ENCODE measurements around the gene VPS35L. TPM values are rescaled to one million over a fixed set of nuclear protein-coding genes. Genes with fewer than 3 reads are reported as not detected.

Gene VPS35L
- total and polyA plus RNA-seq, 2 donors (not counting 1 experiment from before 2014, with no cell fraction given) = 17.5 to 62.1 TPM

DNA sequence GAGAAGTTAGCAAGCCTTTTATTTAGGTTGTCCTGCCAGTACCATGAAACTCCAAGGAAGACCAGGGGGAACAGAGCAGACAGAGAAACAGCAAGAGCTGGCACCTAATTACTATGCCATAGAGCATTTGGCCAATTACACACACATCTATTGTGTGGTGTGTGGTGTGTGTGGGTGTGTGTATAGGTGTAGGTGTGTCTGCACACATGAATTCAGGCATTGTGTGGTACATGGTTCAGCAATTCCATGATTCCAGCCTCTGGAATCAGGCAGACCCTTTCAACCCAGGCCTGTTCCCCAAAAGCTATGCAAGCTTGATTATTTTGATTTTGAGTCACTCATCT is 188.3 kb downstream of the VPS35L start:
- TF ChIP-seq CTCF (IDR thresholded peaks at IDR 0.05) = no peak
- no peak for TF ChIP-seq EZH2 (IDR thresholded peaks at IDR 0.05; ENCODE audit: borderline replicate concordance, insufficient read depth, low read depth, low read length, poor library complexity, severe bottlenecking)
- no peaks in the 10 kb centered on the region for H3K36me3 ChIP-seq (replicated peaks in 1 of 2; ENCODE audit: control extremely low read depth in 1 of 2, control insufficient read depth in 1 of 2, extremely low read depth in 1 of 2, insufficient read depth in 2 of 2, low read length in 1 of 2)
- no peaks in the 10 kb centered on the region for H3K9me3 Mint-ChIP-seq (ENCODE audit: insufficient read depth)
- no peak overlapping the region for H2AFZ ChIP-seq (ENCODE audit: insufficient read depth, low read depth, low read length, poor library complexity, severe bottlenecking)
- no peak overlapping the region for H3K9ac ChIP-seq (ENCODE audit: low read length)
- H3K4me3 Mint-ChIP-seq = no peak overlapping the region
- H4K20me1 ChIP-seq (ENCODE audit: control insufficient read depth, insufficient read depth, low read length, poor library complexity, severe bottlenecking) = no peaks in the 10 kb centered on the region
- ChIA-PET CTCF (interaction anchor here (0.6 kb wide), 1 partner anchor 514 kb away, joined by 3 read pairs; no protein-coding TSS in a partner anchor), POLR2A (no interaction called here)
- no peak overlapping the region for H3K4me2 ChIP-seq (replicated peaks; ENCODE audit: low read depth, low read length, poor library complexity, severe bottlenecking)
- DNase-seq (no peak), ATAC-seq (ENCODE audit: low read depth) (no peak)
- no peaks in the 10 kb centered on the region for H3K4me1 ChIP-seq (ENCODE audit: control insufficient read depth in 2 of 2, insufficient read depth in 2 of 2, low read length in 2 of 2)
- H3K27me3 Mint-ChIP-seq = no peaks in the 10 kb centered on the region
- H3K9me3 ChIP-seq (ENCODE audit: control extremely low read depth in 1 of 3, control insufficient read depth in 2 of 3, insufficient read depth in 1 of 3, low read length in 2 of 3) = no peaks in the 10 kb centered on the region
- no peak overlapping the region for H3K27ac ChIP-seq (ENCODE audit: low read length in 2 of 2)
- no peaks in the 10 kb centered on the region for H3K79me2 ChIP-seq (ENCODE audit: control insufficient read depth, insufficient read depth, low read length)
- H3K27me3 ChIP-seq (replicated peaks in 1 of 4; ENCODE audit: control extremely low read depth in 1 of 4, control insufficient read depth in 3 of 4, insufficient read depth in 4 of 4, low read length in 3 of 4) = no peaks in the 10 kb centered on the region
- no peak overlapping the region for H3K27ac Mint-ChIP-seq
- no peaks in the 10 kb centered on the region for H3K4me1 Mint-ChIP-seq
- no peak overlapping the region for H3K4me3 ChIP-seq (ENCODE audit: control extremely low read depth in 1 of 5, extremely low read depth in 1 of 5, insufficient read depth in 1 of 5, low read depth in 2 of 5, low read length in 4 of 5)
- intact Hi-C loops (cut with micrococcal nuclease) = no loop called here

GRCh38 chr16:19744670-19745069 is 189.2 kb downstream of the VPS35L start:
- no peaks in the 10 kb centered on the region for H3K4me1 Mint-ChIP-seq
- no peak for DNase-seq
- H3K9me3 Mint-ChIP-seq (ENCODE audit: insufficient read depth) = no peaks in the 10 kb centered on the region
- Histone ChIP-seq H2AFZ (ENCODE audit: insufficient read depth, low read depth, low read length, poor library complexity, severe bottlenecking) (no peak overlapping the region), H3K36me3 (replicated peaks in 1 of 2; ENCODE audit: control extremely low read depth in 1 of 2, control insufficient read depth in 1 of 2, extremely low read depth in 1 of 2, insufficient read depth in 2 of 2, low read length in 1 of 2) (no peaks in the 10 kb centered on the region), H3K4me3 (ENCODE audit: control extremely low read depth in 1 of 5, extremely low read depth in 1 of 5, insufficient read depth in 1 of 5, low read depth in 2 of 5, low read length in 4 of 5) (no peak overlapping the region), H3K9me3 (ENCODE audit: control extremely low read depth in 1 of 3, control insufficient read depth in 2 of 3, insufficient read depth in 1 of 3, low read length in 2 of 3) (no peaks in the 10 kb centered on the region), H3K9ac (ENCODE audit: low read length) (no peak overlapping the region), H3K79me2 (ENCODE audit: control insufficient read depth, insufficient read depth, low read length) (no peaks in the 10 kb centered on the region), H4K20me1 (ENCODE audit: control insufficient read depth, insufficient read depth, low read length, poor library complexity, severe bottlenecking) (no peaks in the 10 kb centered on the region), H3K27me3 (replicated peaks in 1 of 4; ENCODE audit: control extremely low read depth in 1 of 4, control insufficient read depth in 3 of 4, insufficient read depth in 4 of 4, low read length in 3 of 4) (no peaks in the 10 kb centered on the region), H3K4me2 (replicated peaks; ENCODE audit: low read depth, low read length, poor library complexity, severe bottlenecking) (no peak overlapping the region), H3K4me1 (ENCODE audit: control insufficient read depth in 2 of 2, insufficient read depth in 2 of 2, low read length in 2 of 2) (no peaks in the 10 kb centered on the region), H3K27ac (ENCODE audit: low read length in 2 of 2) (no peak overlapping the region)
- ATAC-seq (ENCODE audit: low read depth) = no peak
- no peak for TF ChIP-seq EZH2 (IDR thresholded peaks at IDR 0.05; ENCODE audit: borderline replicate concordance, insufficient read depth, low read depth, low read length, poor library complexity, severe bottlenecking)
- no peak for TF ChIP-seq CTCF (IDR thresholded peaks at IDR 0.05)
- no CpG with 5 or more reads among the region's 3 CpGs for WGBS (ENCODE audit: insufficient coverage)
- H3K27me3 Mint-ChIP-seq = no peaks in the 10 kb centered on the region
- H3K4me3 Mint-ChIP-seq = no peak overlapping the region
- no peak overlapping the region for H3K27ac Mint-ChIP-seq
- CTCF ChIA-PET = no interaction called here
- POLR2A ChIA-PET = interaction anchor here (0.6 kb wide), 1 partner anchor 21 kb away, joined by 6 read pairs; no protein-coding TSS in a partner anchor
- intact Hi-C loops (cut with micrococcal nuclease) = no loop called here
